Small intestine (tissue), 7 donors: ENCODE data around the gene HSFX2. TPM values are rescaled to one million over a fixed set of nuclear protein-coding genes. Genes with fewer than 3 reads are reported as not detected.
"Not testable (repeated sequence)": the region's sequence is repeated elsewhere in the genome, so short reads cannot be mapped to it uniquely, and the experiment has no call there.

Experiments
- DNase-seq, 2 donors: peaks; one replicate each; pipeline versions ENCODE4 v3.0.0 to v3.0.0-alpha.2; 2013
- FAIRE-seq: peaks from 2 replicates; lab custom pipeline; 2012; peaks lifted over from hg19 to GRCh38; lab: Jason Lieb, UNC
- H3K27ac ChIP-seq, 3 donors: one replicate each; pipeline ENCODE4 v1.5.1; 2013; ENCODE audit warnings: low read length in 2 of 3, mild to moderate bottlenecking in 2 of 3, control low read depth in 1 of 3, inconsistent platforms in 1 of 3, low read depth in 1 of 3, moderate library complexity in 1 of 3
- H3K27me3 ChIP-seq, 3 donors: one replicate each; pipeline ENCODE4 v1.6.1; 2013; ENCODE audit warnings: low read length in 3 of 3, inconsistent platforms in 1 of 3; ENCODE audit not compliant: control insufficient read depth in 3 of 3, insufficient read depth in 3 of 3
- H3K36me3 ChIP-seq, 3 donors: one replicate each; pipeline ENCODE4 v1.6.1; 2013; ENCODE audit warnings: low read length in 3 of 3, inconsistent platforms in 1 of 3, low read depth in 1 of 3, mild to moderate bottlenecking in 1 of 3, moderate library complexity in 1 of 3; ENCODE audit not compliant: control insufficient read depth in 3 of 3, insufficient read depth in 2 of 3
- H3K4me1 ChIP-seq, 3 donors: one replicate each; pipeline ENCODE4 v1.6.1; 2013; ENCODE audit warnings: low read length in 2 of 3, inconsistent platforms in 1 of 3, low read depth in 1 of 3, mild to moderate bottlenecking in 1 of 3, moderate library complexity in 1 of 3; ENCODE audit not compliant: control insufficient read depth in 3 of 3, insufficient read depth in 2 of 3
- H3K4me3 ChIP-seq, 3 donors: one replicate each; pipeline ENCODE4 v1.5.1; 2013; ENCODE audit warnings: low read length in 3 of 3, control low read depth in 1 of 3, inconsistent platforms in 1 of 3, low read depth in 1 of 3, mild to moderate bottlenecking in 1 of 3, moderate library complexity in 1 of 3
- H3K9me3 ChIP-seq, 2 donors: one replicate each; pipeline ENCODE4 v1.6.1; 2013; ENCODE audit warnings: low read depth in 1 of 2, low read length in 1 of 2; ENCODE audit not compliant: control insufficient read depth in 2 of 2, insufficient read depth in 1 of 2
- WGBS, 3 donors: extraction: QIAGEN DNeasy Blood & Tissue Kit; methylation state at CpG; one replicate each; pipeline ENCODE4 v1.1.7; 2013; 5-methylcytosine and 5-hydroxymethylcytosine counted together
- polyA plus RNA-seq, 4 donors: library from polyadenylated mRNA; stranded (reverse) in 3 of 4; unstranded in 1 of 4; fragments of 200-250 nt in 3 of 4; fragments of 120-200 nt in 1 of 4; gene quantifications; one replicate each; pipeline versions ENCODE4 v1.2.1 to v1.2.3, GENCODE V29; 2013
- donor health status: healthy with polysubstance abuse.
- donor health status: control.
- donor health status: control.
- donor health status: Bipolar disorder and iron deficiency.
- donor health status: healthy.

HSFX2 gene
- polyA plus RNA-seq, 4 donors: 0.21 to 1.6 (median 0.49) TPM; not detected in 1

DNA sequence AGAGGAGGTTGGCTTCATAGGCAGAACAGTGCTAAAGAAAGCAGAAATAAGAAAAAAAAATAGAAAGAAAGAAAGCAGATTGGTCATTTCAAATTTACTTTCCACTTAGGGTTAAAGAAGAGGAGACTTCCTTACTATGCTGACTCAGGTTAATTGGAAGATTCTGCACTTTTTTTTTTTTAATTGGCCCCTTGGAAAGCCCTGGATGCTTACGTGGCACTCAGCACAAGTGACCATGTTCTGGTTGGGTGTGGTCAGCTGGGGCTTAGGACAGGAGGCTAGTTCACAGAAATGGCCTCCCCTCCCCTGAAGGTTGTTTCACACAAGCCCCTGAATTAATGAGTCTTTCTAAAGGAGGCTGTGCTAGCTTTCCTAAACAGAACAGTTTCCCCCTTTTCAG lies 22.4 kb downstream of the HSFX2 start:
- no peaks in the 10 kb centered on the region for H3K36me3 ChIP-seq
- H3K27me3 ChIP-seq: no peaks in the 10 kb centered on the region
- DNase-seq: no peak
- FAIRE-seq: no peak
- no peaks in the 10 kb centered on the region for H3K9me3 ChIP-seq
- H3K27ac ChIP-seq: no peak overlapping the region
- 20 to 58% methylated on average over 1 of the region's 1 CpG; no CpG with 5 or more reads in 1 of the 3 donors for WGBS, 3 donors
- no peak overlapping the region for H3K4me3 ChIP-seq
- no peaks in the 10 kb centered on the region for H3K4me1 ChIP-seq

DNA sequence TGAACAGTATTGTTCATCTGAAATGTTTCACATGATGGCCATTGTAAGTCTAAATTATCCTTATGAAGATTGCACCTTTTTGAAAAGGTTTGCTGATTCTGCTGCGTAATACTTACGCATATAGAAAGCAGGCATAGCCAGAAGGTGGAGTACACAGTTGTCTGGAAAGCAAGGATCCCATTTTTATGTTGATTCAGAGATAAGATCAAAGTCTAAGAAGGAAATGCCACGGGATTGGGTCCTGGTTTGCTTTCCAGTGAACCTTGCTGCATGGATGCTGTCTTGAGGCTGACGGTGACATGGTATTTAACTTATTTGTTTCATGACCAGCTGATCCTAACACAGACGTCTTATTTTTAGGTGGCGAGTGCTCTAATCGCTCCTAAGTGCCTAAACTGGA lies 23.3 kb downstream of the HSFX2 start:
- DNase-seq (peak in 1 of 2 donors; percentile 5), FAIRE-seq (no peak)
- 71% methylated on average over 7 of the region's 7 CpGs; no CpG with 5 or more reads in 1 of the 3 donors for WGBS, 3 donors

DNA sequence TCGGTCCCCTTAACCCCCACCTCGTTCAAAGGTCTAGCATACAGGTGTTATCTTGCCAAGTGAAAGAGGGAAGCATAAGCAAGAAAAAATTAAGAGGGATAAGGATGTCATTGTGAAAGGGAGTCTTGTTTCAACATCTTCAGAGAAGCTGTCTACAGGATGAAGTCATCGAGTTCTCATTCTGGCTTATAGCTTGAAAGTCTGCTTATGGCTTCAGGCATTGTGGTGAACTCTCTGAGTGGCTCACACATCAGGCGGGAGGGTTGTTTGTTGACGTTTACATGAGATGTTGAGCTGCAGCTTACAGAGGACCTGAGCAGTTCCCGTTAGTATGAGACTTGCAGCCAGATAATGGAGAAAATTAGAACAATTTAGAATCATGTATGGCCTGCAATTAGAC lies 24.4 kb downstream of the HSFX2 start:
- Histone ChIP-seq H3K27me3 (no peaks in the 10 kb centered on the region), H3K4me3 (no peak overlapping the region), H3K4me1 (no peaks in the 10 kb centered on the region), H3K27ac (no peak overlapping the region), H3K36me3 (no peaks in the 10 kb centered on the region), H3K9me3 (no peaks in the 10 kb centered on the region)
- DNase-seq (no peak), FAIRE-seq (no peak)
- 48 to 53% methylated on average over 6 of the region's 6 CpGs; no CpG with 5 or more reads in 1 of the 3 donors for WGBS, 3 donors

More for the DNA sequence above, 23.3 kb downstream of the HSFX2 start:
- Histone ChIP-seq H3K36me3 (no peaks in the 10 kb centered on the region), H3K9me3 (no peaks in the 10 kb centered on the region), H3K27ac (no peak overlapping the region), H3K4me3 (no peak overlapping the region), H3K4me1 (no peaks in the 10 kb centered on the region), H3K27me3 (no peaks in the 10 kb centered on the region)

DNA sequence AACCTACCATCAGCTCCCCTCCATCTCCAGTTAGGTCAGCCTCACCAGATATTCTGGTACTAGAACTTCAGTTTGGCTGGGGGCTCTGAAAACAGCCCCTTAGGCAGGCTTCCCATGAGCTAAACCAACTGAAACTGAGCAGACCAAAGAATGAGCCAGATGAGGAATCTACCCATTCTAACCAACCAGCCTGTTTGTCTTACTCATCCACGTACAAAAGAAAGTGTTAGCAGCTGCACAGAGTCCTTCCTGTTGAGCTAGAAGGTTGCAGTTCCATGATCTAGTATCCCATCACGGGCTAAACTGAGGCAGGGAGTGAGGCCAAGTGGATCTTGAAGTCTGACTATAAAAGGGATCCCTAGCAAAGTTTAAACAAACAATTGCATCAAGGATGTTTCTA lies 25.3 kb downstream of the HSFX2 start:
- no peak for FAIRE-seq
- H3K4me3 ChIP-seq: no peak overlapping the region

DNA sequence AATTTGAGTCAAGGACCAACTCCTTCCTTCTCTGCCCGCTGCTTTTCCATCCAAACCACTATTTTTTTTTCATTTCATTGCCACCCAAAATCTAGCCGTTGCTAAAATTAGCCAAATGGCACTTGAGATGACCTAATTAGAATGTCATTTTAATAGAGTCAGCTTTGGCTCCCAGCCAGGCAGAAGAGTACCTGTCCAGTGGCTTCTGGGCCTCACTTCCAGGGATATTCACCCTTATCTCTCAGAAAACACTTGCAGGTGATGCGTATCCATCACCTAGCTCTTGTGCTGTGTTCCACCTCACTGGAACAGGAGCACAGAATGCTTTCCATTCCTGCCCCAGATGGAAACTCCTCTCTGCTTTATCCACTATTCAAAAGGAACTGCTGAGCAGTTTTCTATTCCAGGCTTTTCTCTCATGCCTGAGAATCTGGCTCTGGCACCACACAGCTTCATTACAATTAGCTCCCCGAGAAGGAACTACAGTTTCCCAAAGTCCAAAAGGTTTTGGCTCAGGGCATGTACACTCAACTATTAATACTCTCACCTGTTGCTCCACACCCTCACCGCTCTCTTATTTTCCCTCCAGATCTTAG lies 26.3 kb downstream of the HSFX2 start:
- no peaks in the 10 kb centered on the region for H3K27me3 ChIP-seq
- FAIRE-seq: no peak
- no peaks in the 10 kb centered on the region for H3K36me3 ChIP-seq
- 61% methylated on average over 5 of the region's 5 CpGs; no CpG with 5 or more reads in 1 of the 3 donors for WGBS, 3 donors
- no peak overlapping the region for H3K4me3 ChIP-seq
- no peak for DNase-seq
- no peaks in the 10 kb centered on the region for H3K9me3 ChIP-seq
- H3K27ac ChIP-seq: no peak overlapping the region
- no peaks in the 10 kb centered on the region for H3K4me1 ChIP-seq

More for the DNA sequence above, 25.3 kb downstream of the HSFX2 start:
- Histone ChIP-seq H3K27ac (no peak overlapping the region), H3K36me3 (no peaks in the 10 kb centered on the region), H3K9me3 (no peaks in the 10 kb centered on the region), H3K4me1 (no peaks in the 10 kb centered on the region), H3K27me3 (no peaks in the 10 kb centered on the region)
- 37 to 64% methylated on average over 2 of the region's 2 CpGs; no CpG with 5 or more reads in 1 of the 3 donors for WGBS, 3 donors
- DNase-seq: no peak

- no peak overlapping the region for H3K4me3 ChIP-seq
- no peaks in the 10 kb centered on the region for H3K27me3 ChIP-seq
- no peaks in the 10 kb centered on the region for H3K4me1 ChIP-seq
- 77 to 79% methylated on average over 6 to 7 of the region's 7 CpGs; no CpG with 5 or more reads in 1 of the 3 donors for WGBS, 3 donors
- H3K36me3 ChIP-seq: no peaks in the 10 kb centered on the region
- no peak overlapping the region for H3K27ac ChIP-seq
- H3K9me3 ChIP-seq: no peaks in the 10 kb centered on the region
- DNase-seq: no peak
- FAIRE-seq: no peak
Measured at GRCh38 chrX:149567621-149568417, 27.3 kb downstream of the HSFX2 start.

DNA sequence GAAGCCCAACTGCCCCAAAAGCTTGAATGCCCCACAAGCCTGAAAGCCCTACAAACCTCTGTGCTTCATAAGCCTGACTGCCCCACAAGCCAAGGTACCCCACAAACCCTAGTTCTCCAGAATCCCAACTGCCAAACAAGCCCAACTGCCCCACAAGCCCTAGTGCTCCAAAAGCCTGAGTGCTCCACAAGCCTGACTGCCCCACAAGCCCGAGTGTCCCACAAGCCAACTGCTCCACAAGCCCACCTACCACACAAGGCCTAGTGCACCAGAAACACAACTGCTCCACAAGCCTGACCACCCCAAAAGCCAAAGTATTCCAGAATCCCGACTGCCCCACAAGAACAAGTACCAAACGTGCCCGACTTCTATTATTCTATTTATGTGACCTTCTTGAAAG lies 31.8 kb downstream of the HSFX2 start:
- FAIRE-seq: no peak

DNA sequence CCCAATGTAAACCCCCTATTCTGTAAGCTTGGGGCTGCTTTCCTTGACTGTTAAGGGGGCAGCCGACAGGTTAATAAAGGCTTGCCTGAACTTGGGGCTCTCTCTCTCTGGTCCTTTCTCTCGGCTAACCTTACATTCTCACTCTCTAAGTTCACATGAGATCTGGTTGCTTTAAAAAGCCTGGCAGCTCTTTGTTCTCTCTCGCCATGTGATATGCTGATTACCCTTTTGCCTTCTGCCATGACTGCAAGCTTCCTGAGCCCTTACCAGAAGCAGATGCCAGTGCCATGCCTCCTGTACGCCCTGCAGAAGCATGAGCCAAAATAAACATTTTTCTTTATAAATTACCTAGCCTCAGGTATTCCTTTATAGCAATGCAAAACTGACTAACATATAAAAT lies 39.9 kb downstream of the HSFX2 start:
- not testable (repeated sequence) for FAIRE-seq, H3K4me3 ChIP-seq, H3K36me3 ChIP-seq, DNase-seq, H3K27ac ChIP-seq, H3K4me1 ChIP-seq, H3K9me3 ChIP-seq, H3K27me3 ChIP-seq
- no CpG with 5 or more reads among the region's 4 CpGs for WGBS, 3 donors

More for the DNA sequence above, 31.8 kb downstream of the HSFX2 start:
- no peak for DNase-seq
- H3K9me3 ChIP-seq: no peaks in the 10 kb centered on the region
- no peak overlapping the region for H3K4me3 ChIP-seq
- H3K4me1 ChIP-seq: no peaks in the 10 kb centered on the region
- no peak overlapping the region for H3K27ac ChIP-seq
- H3K27me3 ChIP-seq: no peaks in the 10 kb centered on the region
- WGBS, 3 donors: 89% methylated on average over 4 of the region's 4 CpGs; no CpG with 5 or more reads in 1 of the 3 donors
- H3K36me3 ChIP-seq: no peaks in the 10 kb centered on the region
